HG03175 (cell line): ENCODE measurements around the gene HEYL.
"Not testable (repeated sequence)": the region's sequence is repeated elsewhere in the genome, so short reads cannot be mapped to it uniquely, and the experiment has no call there.

ENCODE experiments used
- ATAC-seq: cut with Tn5 transposase; IDR thresholded peaks from one replicate; pipeline ENCODE4 v1.9.1; 2021; ENCODE audit warnings: mild to moderate bottlenecking, moderate library complexity; ENCODE audit not compliant: unreplicated experiment

The HEYL gene

DNA sequence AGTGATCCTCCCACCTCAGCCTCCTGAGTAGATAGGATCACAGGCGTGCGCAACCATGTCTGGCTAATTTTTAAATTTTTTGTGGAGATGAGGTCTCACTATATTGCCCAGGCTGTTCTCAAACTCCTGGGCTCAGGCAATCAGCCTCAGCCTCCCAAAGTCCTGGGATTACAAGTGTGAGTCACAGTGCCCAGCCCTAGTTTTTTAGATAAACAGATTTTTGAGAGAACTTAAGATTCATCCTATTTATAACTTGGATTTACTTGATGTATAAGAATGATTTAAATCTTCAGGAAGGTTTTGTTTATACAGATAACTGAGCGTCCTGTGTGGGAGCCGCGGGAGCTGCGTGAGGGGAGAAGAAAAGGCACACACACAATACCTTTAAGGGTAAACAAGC is 26.2 kb downstream of the HEYL start:
- ATAC-seq: no peak

DNA sequence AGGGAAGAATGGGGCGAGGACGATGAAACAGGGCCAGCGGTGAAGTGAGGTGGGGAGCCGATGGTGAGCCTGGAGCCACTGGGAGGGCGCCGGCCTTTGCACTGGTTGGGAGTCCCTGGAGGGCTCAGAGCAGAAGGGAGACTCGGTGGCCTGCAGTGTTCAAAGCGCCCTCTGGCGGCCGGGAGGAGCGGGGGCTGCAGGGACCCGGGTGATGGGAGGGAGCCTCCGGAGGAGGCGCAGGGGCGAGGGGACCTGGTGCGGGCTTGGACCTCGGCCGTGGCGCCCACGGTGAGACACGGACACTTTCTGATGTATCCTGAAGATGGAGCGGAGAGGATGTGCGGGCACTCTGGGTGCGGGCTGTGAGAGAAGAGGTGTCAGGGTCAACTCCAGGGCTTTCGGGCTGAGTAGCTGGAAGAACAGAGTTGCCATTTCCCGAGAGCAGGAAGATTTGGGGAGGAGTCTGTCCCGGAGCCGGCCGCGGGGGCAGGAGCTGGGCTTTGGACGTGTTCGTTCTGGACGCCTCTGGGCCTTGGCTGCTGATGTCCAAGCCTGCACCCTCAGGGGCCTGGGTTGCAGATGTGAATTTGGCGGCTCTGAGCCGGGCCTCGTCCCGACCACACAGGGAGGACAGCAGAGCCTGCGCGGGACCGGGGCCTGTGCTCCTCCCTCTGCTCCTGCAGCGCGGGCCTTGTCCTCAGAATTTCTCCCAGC is 29.7 kb downstream of the HEYL start:
- ATAC-seq: peak; percentile 70

DNA sequence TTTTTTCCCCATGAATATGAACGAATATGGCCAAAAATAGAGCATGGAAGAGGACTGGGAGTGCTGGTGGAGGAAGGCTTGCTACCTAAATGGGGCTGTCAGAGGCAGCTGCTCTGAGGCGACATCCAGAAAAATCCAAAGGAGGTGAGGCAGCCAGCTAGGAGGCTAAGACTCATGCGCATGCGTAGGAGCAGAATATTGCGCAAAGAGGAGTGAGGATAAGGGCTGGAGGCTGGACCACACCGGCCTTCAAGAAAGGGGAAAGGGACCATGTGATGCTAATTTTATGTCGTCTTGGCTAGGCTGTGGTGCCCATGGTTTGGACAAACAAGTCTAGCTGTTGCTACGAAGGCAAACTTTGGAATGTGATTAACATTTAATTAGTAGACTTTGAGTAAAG is 30.5 kb downstream of the HEYL start:
- no peak for ATAC-seq

DNA sequence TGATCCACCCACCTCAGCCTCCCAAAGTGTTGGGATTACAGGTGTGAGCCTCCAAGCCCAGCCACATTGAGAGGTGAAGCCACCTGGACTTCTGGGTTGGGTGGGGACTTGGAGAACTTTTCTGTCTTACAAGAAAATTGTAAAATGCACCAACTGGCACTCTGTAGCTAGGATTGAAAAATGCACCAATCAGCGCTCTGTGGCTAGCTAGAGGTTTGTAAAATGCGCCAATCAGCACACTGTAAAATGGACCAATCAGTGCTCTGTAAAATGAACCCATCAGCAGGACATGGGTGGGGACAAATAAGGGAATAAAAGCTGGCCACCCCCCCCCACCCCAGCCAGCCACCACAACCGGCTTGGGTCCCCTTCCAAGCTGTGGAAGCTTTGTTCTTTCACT is 35.8 kb downstream of the HEYL start:
- not testable (repeated sequence) for ATAC-seq

DNA sequence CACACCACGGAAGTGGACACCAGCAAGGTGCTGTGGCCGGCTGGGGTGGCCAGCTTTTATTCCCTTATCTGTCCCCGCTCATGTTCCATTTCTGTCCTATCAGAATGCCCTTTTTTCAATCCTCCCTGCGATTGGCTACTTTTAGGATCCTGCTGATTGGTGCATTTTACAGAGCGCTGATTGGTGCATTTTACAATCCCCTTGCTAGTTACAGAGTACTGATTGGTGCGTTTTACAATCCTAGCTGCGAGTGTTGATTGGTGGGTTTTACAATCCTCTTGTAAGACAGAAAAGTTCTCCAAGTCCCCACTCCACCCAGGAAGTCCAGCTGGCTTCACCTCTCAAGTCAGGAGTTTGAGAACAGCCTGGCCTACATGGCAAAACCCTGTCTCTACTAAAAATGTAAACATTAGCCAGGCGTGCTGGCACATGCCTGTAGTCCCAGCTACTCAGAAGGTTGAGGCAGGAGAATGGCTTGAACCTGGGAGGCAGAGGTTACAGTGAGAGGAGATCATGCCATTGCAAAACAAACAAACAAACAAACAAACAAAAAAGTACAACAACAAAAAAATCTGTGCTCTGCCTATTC is 37.7 kb downstream of the HEYL start:
- ATAC-seq: not testable (repeated sequence)

DNA sequence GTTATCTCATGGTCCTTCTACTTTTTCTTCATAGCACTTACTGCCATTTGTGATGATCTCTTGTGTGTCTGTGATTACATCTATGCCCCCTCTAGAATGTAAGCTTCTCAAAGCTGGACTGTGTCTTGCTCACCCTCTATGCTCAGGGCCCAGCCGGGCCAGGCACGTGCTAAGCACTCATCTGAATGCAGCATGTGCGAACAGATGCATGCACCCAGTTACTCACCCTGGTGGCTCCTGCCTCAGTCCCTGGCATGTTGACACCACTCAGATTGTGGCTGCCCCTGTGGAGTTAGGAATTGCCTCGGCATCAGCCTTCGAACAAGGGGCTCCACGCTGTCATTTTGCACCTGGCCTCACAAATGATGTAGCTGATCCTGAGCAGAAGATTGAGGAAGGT is 43.3 kb downstream of the HEYL start:
- ATAC-seq: no peak

DNA sequence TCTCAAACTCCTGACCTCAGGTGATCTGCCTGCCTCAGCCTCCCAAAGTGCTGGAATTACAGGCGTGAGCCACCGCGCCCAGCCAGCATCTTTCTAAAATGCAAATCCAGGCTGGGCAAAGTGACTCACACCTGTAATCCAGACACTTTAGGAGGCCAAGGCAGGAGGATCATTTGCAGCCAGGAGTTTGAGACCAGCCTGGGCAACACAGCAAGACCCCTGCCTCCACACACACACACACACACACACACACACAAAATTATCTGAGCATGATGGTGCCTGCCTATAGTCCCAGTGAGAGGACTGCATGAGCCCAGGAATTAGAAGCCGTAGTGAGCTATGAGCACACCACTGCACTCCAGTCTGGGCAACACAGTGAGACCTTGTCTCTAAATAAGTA is 46.1 kb downstream of the HEYL start:
- no peak for ATAC-seq

DNA sequence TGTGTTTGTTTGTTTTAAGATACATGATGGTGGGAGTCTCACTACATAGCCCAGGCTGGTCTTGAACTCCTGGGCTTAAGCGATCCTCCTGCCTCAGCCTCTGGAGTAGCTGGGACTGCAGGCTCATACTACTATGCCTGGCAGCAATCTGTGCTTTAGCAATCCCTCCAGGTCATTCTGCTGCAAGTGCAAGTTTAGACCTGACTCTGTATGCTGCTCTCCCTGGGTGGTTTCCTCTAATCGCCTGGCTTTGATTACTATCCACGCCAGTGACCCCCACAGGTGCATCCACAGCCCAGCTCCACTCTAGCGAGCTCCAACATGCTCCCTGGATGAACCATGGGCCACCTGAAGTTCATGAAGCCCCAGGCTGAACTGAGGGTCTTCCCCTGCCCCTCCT is 47.4 kb downstream of the HEYL start:
- ATAC-seq: no peak

DNA sequence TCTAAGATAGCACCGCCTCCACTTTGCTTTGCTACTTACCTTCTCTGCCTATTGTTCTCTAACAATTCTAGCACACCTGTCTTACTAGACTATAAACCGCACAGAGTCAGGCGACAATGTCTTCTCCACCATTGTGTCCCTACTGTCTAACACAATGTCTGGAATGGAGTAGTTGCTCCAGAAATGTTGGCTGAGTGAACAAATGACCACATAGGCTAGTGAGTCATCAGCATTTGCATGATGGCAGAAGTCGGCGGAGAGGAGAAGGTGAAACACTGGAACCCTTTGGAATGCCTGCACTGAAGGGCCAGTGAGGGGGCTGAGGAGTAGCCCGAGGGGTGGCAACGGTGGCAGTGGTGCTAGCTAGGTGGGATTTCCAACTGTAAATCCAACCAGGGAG is 48.9 kb downstream of the HEYL start:
- ATAC-seq: no peak

DNA sequence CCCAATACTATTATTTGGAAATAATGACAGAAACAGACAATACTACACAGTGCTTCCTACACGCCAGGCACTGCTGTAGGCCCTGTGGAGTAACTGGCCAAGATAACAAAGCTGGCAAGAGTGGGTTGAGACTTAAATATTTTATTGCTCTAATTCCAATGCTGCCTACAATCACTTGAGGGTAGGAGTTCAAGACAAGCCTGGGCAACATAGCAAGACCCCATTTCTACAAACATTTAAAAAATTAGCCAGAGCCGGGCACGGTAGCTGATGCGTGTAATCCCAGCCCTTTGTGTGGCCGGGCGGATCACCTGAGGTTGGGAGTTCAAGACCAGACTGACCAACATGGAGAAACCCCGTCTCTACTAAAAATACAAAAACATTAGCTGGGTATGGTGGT is 53.5 kb downstream of the HEYL start:
- ATAC-seq: no peak

DNA sequence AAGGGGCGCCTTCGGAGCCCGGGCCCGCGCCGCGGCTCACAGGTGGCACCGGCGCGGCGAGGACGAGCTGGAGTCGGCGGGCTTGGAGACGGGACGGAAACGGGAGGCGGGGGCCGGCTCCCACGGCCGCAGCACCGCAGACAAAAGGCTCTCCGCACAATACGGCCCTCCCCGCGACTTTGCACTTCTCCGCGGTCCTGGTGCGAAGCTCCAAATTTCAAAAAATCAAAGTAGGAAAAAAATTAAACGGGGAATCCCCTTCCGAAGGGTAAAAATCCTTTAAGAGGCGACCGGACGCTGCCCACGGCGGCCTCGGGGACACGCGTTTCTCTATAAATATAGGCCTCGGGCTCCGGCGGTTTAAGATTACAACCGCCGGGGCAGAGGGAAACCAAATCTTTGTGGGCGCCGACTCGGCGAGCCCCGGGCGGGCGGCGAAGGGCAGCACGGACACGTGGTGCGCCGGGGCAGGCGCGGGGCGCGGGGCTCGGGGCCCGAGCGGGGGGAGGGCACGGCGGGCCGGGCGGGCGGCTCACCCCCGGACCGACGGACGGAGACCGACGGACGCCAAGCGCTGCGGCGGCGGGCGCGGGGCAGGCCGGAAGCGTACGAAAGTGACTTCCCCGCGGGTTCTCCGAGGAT is 63.3 kb downstream of the HEYL start:
- ATAC-seq: peak; percentile 25

DNA sequence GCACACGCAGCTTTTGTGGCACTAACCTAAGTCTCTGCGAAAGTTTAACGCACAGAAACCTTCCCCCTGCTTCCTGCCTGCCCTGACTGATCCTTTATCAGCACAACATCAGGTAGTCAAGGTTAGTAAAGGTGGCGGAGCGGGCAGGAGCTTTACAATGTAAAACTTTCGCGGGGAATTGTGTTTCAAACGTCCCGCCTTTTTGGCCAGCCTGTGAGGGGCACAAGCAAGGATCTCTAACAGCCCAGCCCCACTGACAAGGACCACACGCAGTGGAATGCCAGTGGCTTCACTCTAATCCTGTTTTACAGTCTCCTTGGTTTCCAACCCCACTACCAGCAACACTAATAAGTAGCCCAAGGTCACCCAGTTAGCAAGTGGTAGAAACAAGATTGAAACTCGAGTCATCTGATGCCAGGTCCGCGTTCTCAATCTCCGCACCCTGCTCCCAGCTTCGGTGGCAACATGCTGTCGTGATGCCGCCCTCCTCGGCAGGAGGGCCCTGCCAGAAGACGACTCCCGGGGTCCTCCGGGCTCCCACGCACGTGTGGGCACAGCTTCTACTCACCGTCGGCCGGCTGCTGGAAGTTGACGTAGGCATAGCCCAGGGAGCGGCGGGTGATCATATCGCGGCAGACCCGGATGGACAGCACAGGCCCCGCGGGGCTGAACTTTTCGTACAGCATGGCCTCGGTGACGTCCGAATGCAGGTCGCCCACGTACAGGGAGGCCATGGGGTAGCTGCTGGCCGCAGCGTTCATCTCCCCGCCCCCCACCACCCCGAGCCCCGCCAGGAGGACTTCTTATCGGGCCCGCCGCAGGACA is 64.0 kb downstream of the HEYL start:
- ATAC-seq: peak; percentile 25

DNA sequence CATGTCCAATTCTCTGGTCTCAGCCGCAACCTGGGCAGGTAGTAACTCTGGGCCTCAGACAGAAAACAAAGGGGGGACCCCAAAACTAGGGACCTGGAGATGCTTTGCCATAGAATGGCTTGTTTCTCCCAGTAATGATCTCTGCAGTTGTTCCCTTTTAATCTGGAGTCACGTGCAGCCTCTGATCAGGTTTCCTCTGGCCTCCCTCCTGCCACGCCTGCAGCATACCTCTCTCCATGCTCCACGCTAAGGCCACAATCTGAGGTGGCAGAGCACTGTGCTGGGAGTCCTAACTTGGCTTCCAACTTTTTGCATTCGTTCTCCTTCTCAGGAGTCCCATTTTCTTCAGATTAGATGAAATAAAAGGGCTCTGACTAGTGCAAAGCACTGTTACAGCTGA is 64.8 kb downstream of the HEYL start:
- ATAC-seq: no peak
